Natural killer cell (primary cell): ENCODE measurements around the gene PPP1R1B. TPM values are rescaled to one million over a fixed set of nuclear protein-coding genes. Genes with fewer than 3 reads are reported as not detected.

Experiments used
- ATAC-seq, 3 donors: fragments of 150-1000 bp in 2 of 3; fragments of 200-7000 bp in 1 of 3; cut with Tn5 transposase; 1 replicate in 1 of 3; 2 replicates in 2 of 3; pipeline ENCODE4 v1.10.0; 2021; ENCODE audit warnings: mild to moderate bottlenecking in 2 of 3, moderate library complexity in 2 of 3
- DNase-seq, 2 donors: peaks; one replicate each; pipeline versions ENCODE4 v3.0.0 to v3.0.0-alpha.2; 2013 to 2021; ENCODE audit warnings: mixed read lengths in 1 of 2
- H3K27ac ChIP-seq: one replicate; pipeline ENCODE4 v1.5.1; 2013; ENCODE audit warnings: mild to moderate bottlenecking, low read length
- H3K27me3 ChIP-seq: one replicate; pipeline ENCODE4 v1.6.1; 2013; ENCODE audit warnings: low read length; ENCODE audit not compliant: control insufficient read depth, insufficient read depth
- H3K36me3 ChIP-seq: one replicate; pipeline ENCODE4 v1.6.1; 2013; ENCODE audit warnings: low read length; ENCODE audit not compliant: control insufficient read depth, insufficient read depth
- H3K4me1 ChIP-seq: one replicate; pipeline ENCODE4 v1.6.1; 2013; ENCODE audit warnings: low read length; ENCODE audit not compliant: control insufficient read depth, insufficient read depth
- H3K4me3 ChIP-seq: one replicate; pipeline ENCODE4 v1.5.1; 2013; ENCODE audit warnings: low read length
- H3K9me3 ChIP-seq: one replicate; pipeline ENCODE4 v1.6.1; 2013; ENCODE audit warnings: low read length; ENCODE audit not compliant: control insufficient read depth, insufficient read depth
- H3K27ac Mint-ChIP-seq, 2 donors: one replicate each; pipeline ENCODE4 v1.8.0; 2022; ENCODE audit warnings: mild to moderate bottlenecking in 2 of 2, mixed read lengths in 2 of 2, moderate library complexity in 1 of 2
- H3K27me3 Mint-ChIP-seq, 2 donors: one replicate each; pipeline ENCODE4 v1.8.0; 2022; ENCODE audit warnings: low read depth in 2 of 2, mixed read lengths in 2 of 2
- H3K36me3 Mint-ChIP-seq: one replicate; pipeline ENCODE4 v1.8.0; 2022; ENCODE audit warnings: mixed read lengths
- H3K4me1 Mint-ChIP-seq, 2 donors: one replicate each; pipeline ENCODE4 v1.8.0; 2022; ENCODE audit warnings: mixed read lengths in 2 of 2
- H3K4me3 Mint-ChIP-seq: one replicate; pipeline ENCODE4 v1.8.0; 2022; ENCODE audit warnings: mild to moderate bottlenecking, moderate library complexity, mixed read lengths
- H3K9me3 Mint-ChIP-seq, 2 donors: one replicate each; pipeline ENCODE4 v1.8.0; 2022; ENCODE audit warnings: mixed read lengths in 2 of 2
- CTCF ChIP-seq: fragments of 200-600 bp; IDR thresholded peaks from one replicate; pipeline ENCODE4 v1.8.0; 2022; ENCODE audit warnings: antibody characterized with exemption
- WGBS: methylation state at CpG from one replicate; pipeline ENCODE4 v1.1.7; 2013; ENCODE audit warnings: missing lambda C conversion rate; ENCODE audit not compliant: insufficient coverage; 5-methylcytosine and 5-hydroxymethylcytosine counted together
- intact Hi-C: fragments of 100-400 bp; cut with micrococcal nuclease; formaldehyde crosslinking; loops from one replicate; pipeline ENCODE4 v1.14.2; 2022
- total RNA-seq, 4 donors: library from RNA; stranded (reverse); fragments of 120-200 nt in 1 of 4; gene quantifications; one replicate each; pipeline versions ENCODE4 v1.2.3 to v1.2.4, GENCODE V29; 2013 to 2022

The PPP1R1B gene
- total RNA-seq, 3 donors from 2014 or later (not counting 1 experiment from before 2014, with no cell fraction given), result not detected

GRCh38 chr17:39607057-39607850 is 19.5 kb upstream of the PPP1R1B start:
- Histone ChIP-seq H3K27me3 (peaks cover 47% of the 10 kb centered on the region), H3K4me3 (no peak overlapping the region), H3K9me3 (no peaks in the 10 kb centered on the region), H3K27ac (no peak overlapping the region), H3K36me3 (no peaks in the 10 kb centered on the region), H3K4me1 (peaks cover 36% of the 10 kb centered on the region)
- Mint-ChIP-seq H3K27ac (no peak overlapping the region), H3K4me1 (peaks cover 0 to 13% of the 10 kb centered on the region in 2 donors), H3K9me3 (no peaks in the 10 kb centered on the region), H3K4me3 (no peak overlapping the region), H3K36me3 (no peaks in the 10 kb centered on the region), H3K27me3 (peaks cover 33 to 53% of the 10 kb centered on the region in 2 donors)
- intact Hi-C loops, result no loop called here
- DNase-seq, result no peak
- TF ChIP-seq CTCF, result no peak
- ATAC-seq, result no peak
- 5% methylated on average over 21 of the region's 40 CpGs for WGBS

DNA sequence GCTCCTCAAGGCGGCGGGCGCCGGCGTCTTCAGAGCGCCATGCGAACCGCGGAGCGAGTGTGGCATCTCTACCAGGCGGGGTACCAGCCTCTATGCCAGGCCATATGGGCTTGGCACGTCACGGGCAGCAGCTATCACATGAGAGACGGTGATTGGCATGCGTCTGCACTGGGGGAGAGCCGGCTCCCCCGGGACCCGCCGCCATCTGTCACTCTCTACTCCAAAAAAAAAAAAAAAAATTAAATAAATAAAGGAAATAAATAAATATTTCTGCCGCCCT is 19.0 kb upstream of the PPP1R1B start, which contains the start of gene NEUROD2:
Gene NEUROD2, minus strand, starts transcription at position 70 of the 280 bp plus-strand sequence. CDS start 1,321 bp downstream, outside the sequence.
- H3K4me3 ChIP-seq, result no peak within 1 kb of the TSS
- H3K27me3 Mint-ChIP-seq, result peaks cover 28 to 49% of the 10 kb centered on the region in 2 donors
- H3K27ac Mint-ChIP-seq, result no peak within 1 kb of the TSS

DNA sequence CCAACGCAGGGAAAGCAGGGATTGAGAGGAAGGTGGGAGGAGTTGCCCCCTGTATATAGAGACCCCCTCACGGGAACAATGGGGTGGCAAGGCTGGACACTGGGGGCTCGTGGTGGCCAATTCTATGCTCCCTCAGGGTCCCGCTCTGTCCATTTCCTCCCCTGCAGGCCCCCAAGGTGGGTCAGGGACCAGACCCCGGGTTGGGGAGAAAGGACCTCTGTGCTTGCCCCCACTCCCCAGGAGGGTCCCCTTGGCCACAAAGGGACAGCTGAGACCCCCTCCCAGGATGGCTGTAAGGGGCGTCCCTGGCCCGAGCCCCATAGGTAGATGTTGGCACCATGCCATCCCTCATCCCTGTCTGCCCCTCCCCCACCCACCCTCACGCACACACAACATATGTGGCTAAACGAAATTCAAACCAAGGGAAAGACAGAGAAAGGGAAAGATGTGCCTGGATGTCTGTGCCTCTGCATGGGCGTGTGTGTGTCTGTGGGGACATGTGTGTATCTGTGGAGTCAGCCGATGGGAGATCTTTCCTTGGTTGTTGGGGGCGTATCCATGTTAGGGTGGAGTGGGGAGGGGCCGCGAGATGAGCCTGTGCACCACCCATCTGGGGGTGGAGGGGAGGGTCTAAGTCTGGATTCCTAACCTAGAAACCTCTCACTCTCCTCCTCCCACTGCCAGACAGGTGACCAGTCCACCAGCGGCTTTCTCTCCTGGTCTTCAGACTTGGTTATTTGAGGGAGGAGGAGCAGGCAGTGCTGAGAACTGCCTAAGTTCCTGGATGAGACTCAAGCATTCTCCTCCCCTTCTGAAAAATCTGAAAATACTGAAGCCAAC is 18.4 kb upstream of the PPP1R1B start:
- Histone ChIP-seq H3K27ac (no peak overlapping the region), H3K9me3 (no peaks in the 10 kb centered on the region), H3K36me3 (no peaks in the 10 kb centered on the region), H3K27me3 (peaks cover 39% of the 10 kb centered on the region), H3K4me3 (no peak overlapping the region), H3K4me1 (peaks cover 36% of the 10 kb centered on the region)
- intact Hi-C loops, result no loop called here
- WGBS, result 28% methylated on average over 10 of the region's 15 CpGs
- Mint-ChIP-seq H3K36me3 (no peaks in the 10 kb centered on the region), H3K4me3 (no peak overlapping the region), H3K9me3 (no peaks in the 10 kb centered on the region), H3K4me1 (peaks cover 0 to 13% of the 10 kb centered on the region in 2 donors), H3K27ac (no peak overlapping the region), H3K27me3 (peaks cover 22 to 48% of the 10 kb centered on the region in 2 donors)
- no peak for ATAC-seq
- no peak for TF ChIP-seq CTCF
- no peak for DNase-seq

More for the DNA sequence above, 19.0 kb upstream of the PPP1R1B start, which contains the start of gene NEUROD2:
- H3K27ac ChIP-seq, result no peak within 1 kb of the TSS
- peaks cover 36% of the 10 kb centered on the region for H3K4me1 ChIP-seq
- TF ChIP-seq CTCF, result no peak
- H3K4me1 Mint-ChIP-seq, result peaks cover 0 to 13% of the 10 kb centered on the region in 2 donors
- no peaks in the 10 kb centered on the region for H3K36me3 Mint-ChIP-seq
- DNase-seq (no peak), ATAC-seq (no peak)
- WGBS, result 14% methylated on average over 13 of the region's 20 CpGs
- no peaks in the 10 kb centered on the region for H3K9me3 Mint-ChIP-seq
- H3K4me3 Mint-ChIP-seq, result no peak within 1 kb of the TSS
- intact Hi-C loops, result no loop called here
- peaks cover 43% of the 10 kb centered on the region for H3K27me3 ChIP-seq
- H3K36me3 ChIP-seq, result no peaks in the 10 kb centered on the region
- H3K9me3 ChIP-seq, result no peaks in the 10 kb centered on the region
